GM21390 (cell line): ENCODE data around the gene LMNTD2.
"Not testable (repeated sequence)": the region's sequence is repeated elsewhere in the genome, so short reads cannot be mapped to it uniquely, and the experiment has no call there.

Experiments
- ATAC-seq: cut with Tn5 transposase; IDR thresholded peaks from one replicate; pipeline ENCODE4 v1.9.1; 2021; ENCODE audit not compliant: unreplicated experiment

Gene LMNTD2

DNA sequence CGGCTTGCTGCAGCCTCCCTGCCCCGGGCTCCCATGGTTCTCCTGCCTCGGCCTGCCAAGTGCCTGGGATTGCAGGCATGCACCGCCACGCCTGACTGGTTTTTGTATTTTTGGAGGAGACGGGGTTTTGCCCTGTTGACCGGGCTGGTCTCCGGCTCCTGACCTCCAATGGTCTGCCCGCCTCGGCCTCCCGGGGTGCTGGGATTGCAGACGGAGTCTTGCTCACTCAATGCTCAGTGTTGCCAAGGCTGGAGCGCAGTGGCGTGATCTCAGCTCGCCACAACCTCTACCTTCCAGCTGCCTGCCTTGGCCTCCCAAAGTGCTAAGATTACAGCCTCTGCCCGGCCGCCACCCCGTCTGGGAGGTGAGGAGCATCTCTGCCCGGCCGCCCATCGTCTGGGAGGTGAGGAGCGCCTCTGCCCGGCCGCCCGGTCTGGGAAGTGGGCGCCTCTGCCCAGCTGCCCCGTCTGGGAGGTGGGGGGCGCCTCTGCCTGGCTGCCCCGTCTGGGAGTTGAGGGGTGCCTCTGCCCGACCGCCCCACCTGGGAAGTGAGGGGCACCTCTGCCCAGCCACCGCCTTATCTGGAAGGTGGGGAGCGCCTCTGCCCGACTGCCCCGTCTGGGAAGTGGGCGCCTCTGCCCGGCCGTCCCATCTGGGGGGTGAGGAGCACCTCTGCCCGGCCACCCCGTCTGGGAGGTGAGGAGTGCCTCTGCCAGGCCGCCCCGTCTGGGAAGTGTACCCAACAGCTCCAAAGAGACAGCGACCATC is 43.4 kb downstream of the LMNTD2 start:
- not testable (repeated sequence) for ATAC-seq

GRCh38 chr11:516400-516799 is 44.1 kb downstream of the LMNTD2 start:
- ATAC-seq: no peak

DNA sequence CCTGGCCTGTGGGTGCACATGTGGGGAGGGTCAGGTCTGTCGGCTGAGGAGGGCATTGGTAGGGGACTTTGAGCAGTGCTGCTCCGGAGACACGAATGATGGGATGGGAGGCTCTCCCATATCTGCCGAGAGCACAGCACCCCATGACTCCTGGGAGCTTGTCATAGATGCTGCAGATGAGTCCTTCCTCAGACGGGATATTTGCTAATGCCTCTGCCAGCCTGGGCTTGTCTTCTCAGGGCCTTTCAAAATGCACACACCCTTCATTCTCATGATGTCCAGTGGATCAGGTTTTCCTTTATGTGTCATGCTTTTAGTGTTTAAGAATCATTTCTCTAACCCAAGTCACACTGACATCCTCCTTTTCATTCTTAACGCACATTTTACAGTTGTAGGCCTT is 45.4 kb downstream of the LMNTD2 start:
- ATAC-seq: no peak

- no peak for ATAC-seq
Observed at GRCh38 chr11:514606-515005, 45.9 kb downstream of the LMNTD2 start.

DNA sequence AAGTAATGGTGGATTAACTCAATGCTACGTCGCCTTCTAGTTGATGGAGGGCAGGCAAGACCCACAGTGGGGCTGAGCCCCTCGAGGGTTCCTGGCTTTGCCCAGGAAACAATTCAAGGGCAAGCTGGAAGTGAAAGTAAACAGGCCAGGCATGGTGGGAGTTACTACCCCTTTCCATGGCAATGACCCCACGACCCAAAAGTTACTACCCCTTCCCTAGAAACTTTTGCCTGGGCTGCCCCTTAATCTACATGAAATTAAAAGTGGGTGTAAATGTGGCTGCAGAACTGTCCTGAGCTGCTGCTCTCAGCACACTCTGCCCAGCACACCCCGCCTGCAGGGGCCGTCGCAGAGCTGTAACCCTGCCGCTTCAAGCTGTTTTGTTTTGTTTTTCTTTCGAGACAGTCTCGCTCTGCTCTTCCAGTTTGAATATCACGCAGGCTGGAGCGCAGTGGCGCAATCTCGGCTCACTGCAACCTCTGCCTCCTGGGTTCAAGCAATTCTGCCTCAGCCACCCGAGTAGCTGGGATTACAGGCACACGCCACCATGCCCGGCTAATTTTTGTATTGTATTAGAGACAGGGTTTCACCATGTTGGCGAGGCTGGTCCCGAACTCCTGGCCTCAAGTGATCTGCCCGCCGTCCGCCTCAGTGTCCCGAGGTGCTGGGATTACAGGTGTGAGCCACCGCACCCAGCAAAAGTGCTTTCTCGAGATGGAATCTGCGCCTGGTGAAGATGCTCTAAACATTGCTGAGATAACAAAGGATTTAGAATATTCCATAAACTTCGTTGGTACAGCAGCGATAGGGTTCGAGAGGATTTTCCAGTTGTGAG is 47.6 kb downstream of the LMNTD2 start:
- ATAC-seq: no peak

GRCh38 chr11:508956-509355 is 51.6 kb downstream of the LMNTD2 start:
- ATAC-seq: no peak

- no peak for ATAC-seq
Observed at GRCh38 chr11:507727-508515, 52.6 kb downstream of the LMNTD2 start.

GRCh38 chr11:506995-507726 is 53.4 kb downstream of the LMNTD2 start, which contains the start of gene RNH1:
Gene RNH1, minus strand, starts transcription at chr11:507242. Its CDS starts 5,080 bp downstream, at chr11:502162.
- ATAC-seq: peak; percentile 46

GRCh38 chr11:506238-506994 is 54.1 kb downstream of the LMNTD2 start:
- peak; percentile 55 for ATAC-seq

GRCh38 chr11:504994-505344 is 55.6 kb downstream of the LMNTD2 start:
- no peak for ATAC-seq
